B cell (primary cell): ENCODE data around the gene ANKMY2. TPM values are rescaled to one million over a fixed set of nuclear protein-coding genes. Genes with fewer than 3 reads are reported as not detected.

Source experiments
- ATAC-seq: fragments of 200-7000 bp; cut with Tn5 transposase; one replicate; pipeline ENCODE4 v1.10.0; 2021; ENCODE audit warnings: low read depth, mild to moderate bottlenecking, moderate number of reproducible peaks, moderate library complexity
- CTCF ChIA-PET: fragments of 350-600 bp; sonication (Branson Sonifier 250); formaldehyde crosslinking; loops from one replicate; lab custom pipeline; 2021; ENCODE audit warnings: antibody characterized with exemption, inconsistent platforms; lab: Charles Lee
- POLR2A ChIA-PET: fragments of 350-600 bp; sonication (Branson Sonifier 250); formaldehyde crosslinking; loops from one replicate; lab custom pipeline; 2021; ENCODE audit warnings: antibody characterized with exemption; lab: Charles Lee
- DNase-seq: peaks from one replicate; pipeline ENCODE4 v3.0.0; 2013
- H2AFZ ChIP-seq: 2 replicates; pipeline ENCODE4 v1.6.1; 2012; ENCODE audit warnings: mild to moderate bottlenecking, low read depth, low read length; ENCODE audit not compliant: insufficient read depth, poor library complexity, severe bottlenecking
- H3K27ac ChIP-seq, 2 donors: 1 replicate in 1 of 2; 2 replicates in 1 of 2; pipeline ENCODE4 v1.5.1; 2012 to 2013; ENCODE audit warnings: low read length in 2 of 2, mild to moderate bottlenecking in 2 of 2, moderate library complexity in 1 of 2
- H3K27me3 ChIP-seq, 4 experiments: fragments of 200-600 bp in 1 of 4; sonication (generic) in 1 of 4; replicated peaks in 1 of 4; 1 replicate in 2 of 4; 2 replicates in 2 of 4; pipeline versions ENCODE4 v1.6.1 to v1.7.0; 2013 to 2016; ENCODE audit warnings: low read length in 3 of 4, mild to moderate bottlenecking in 2 of 4, mixed read lengths in 1 of 4, moderate library complexity in 1 of 4; ENCODE audit not compliant: insufficient read depth in 4 of 4, control insufficient read depth in 3 of 4; ENCODE audit errors: control extremely low read depth in 1 of 4
- H3K36me3 ChIP-seq, 2 experiments: replicated peaks in 1 of 2; 1 replicate in 1 of 2; 2 replicates in 1 of 2; pipeline versions ENCODE4 v1.6.1 to v1.7.1; 2013; ENCODE audit warnings: low read length in 1 of 2; ENCODE audit not compliant: insufficient read depth in 2 of 2, control insufficient read depth in 1 of 2; ENCODE audit errors: control extremely low read depth in 1 of 2, extremely low read depth in 1 of 2
- H3K4me1 ChIP-seq, 2 donors: fragments of 200-600 bp in 1 of 2; sonication (generic) in 1 of 2; 1 replicate in 1 of 2; 2 replicates in 1 of 2; pipeline versions ENCODE4 v1.5.1 to v1.6.1; 2013 to 2017; ENCODE audit warnings: low read length in 2 of 2; ENCODE audit not compliant: control insufficient read depth in 2 of 2, insufficient read depth in 2 of 2
- H3K4me2 ChIP-seq: replicated peaks from 2 replicates; pipeline ENCODE3; 2012; ENCODE audit warnings: mild to moderate bottlenecking, low read depth, low read length; ENCODE audit not compliant: poor library complexity, severe bottlenecking
- H3K4me3 ChIP-seq, 5 experiments: fragments of 200-600 bp in 1 of 5; sonication (generic) in 1 of 5; 1 replicate in 3 of 5; 2 replicates in 2 of 5; pipeline versions ENCODE4 v1.5.1 to v1.7.0; 2011 to 2016; ENCODE audit warnings: low read length in 4 of 5, mild to moderate bottlenecking in 4 of 5, low read depth in 2 of 5, control low read depth in 1 of 5, moderate library complexity in 1 of 5; ENCODE audit not compliant: insufficient read depth in 1 of 5; ENCODE audit errors: control extremely low read depth in 1 of 5, extremely low read depth in 1 of 5
- H3K79me2 ChIP-seq: fragments of 200-600 bp; sonication (generic); one replicate; pipeline ENCODE4 v1.6.0; 2016; ENCODE audit warnings: low read length; ENCODE audit not compliant: control insufficient read depth, insufficient read depth
- H3K9ac ChIP-seq: fragments of 200-600 bp; sonication (generic); 2 replicates; pipeline ENCODE4 v1.6.1; 2017; ENCODE audit warnings: mild to moderate bottlenecking, low read length, moderate library complexity
- H3K9me3 ChIP-seq, 3 donors: one replicate each; pipeline versions ENCODE4 v1.6.1 to v1.7.1; 2013; ENCODE audit warnings: low read length in 2 of 3; ENCODE audit not compliant: control insufficient read depth in 2 of 3, insufficient read depth in 1 of 3; ENCODE audit errors: control extremely low read depth in 1 of 3
- H4K20me1 ChIP-seq: 2 replicates; pipeline ENCODE4 v1.6.0; 2012; ENCODE audit warnings: mild to moderate bottlenecking, low read length; ENCODE audit not compliant: insufficient read depth, control insufficient read depth, poor library complexity, severe bottlenecking
- H3K27ac Mint-ChIP-seq: one replicate; pipeline ENCODE4 v1.8.0; 2021; ENCODE audit warnings: mixed read lengths
- H3K27me3 Mint-ChIP-seq: one replicate; pipeline ENCODE4 v1.8.0; 2021; ENCODE audit warnings: mixed read lengths
- H3K4me1 Mint-ChIP-seq: one replicate; pipeline ENCODE4 v1.8.0; 2021; ENCODE audit warnings: mixed read lengths
- H3K4me3 Mint-ChIP-seq: one replicate; pipeline ENCODE4 v1.8.0; 2021; ENCODE audit warnings: mixed read lengths
- H3K9me3 Mint-ChIP-seq: one replicate; pipeline ENCODE4 v1.8.0; 2022; ENCODE audit warnings: mixed read lengths; ENCODE audit not compliant: insufficient read depth
- EZH2 ChIP-seq: IDR thresholded peaks from 2 replicates; pipeline ENCODE4 v1.6.1; 2012; ENCODE audit warnings: borderline replicate concordance, low read depth, mild to moderate bottlenecking, moderate library complexity, low read length; ENCODE audit not compliant: insufficient read depth, poor library complexity, severe bottlenecking
- WGBS: methylation state at CpG from one replicate; pipeline ENCODE4 v1.1.5; 2013; ENCODE audit warnings: missing lambda C conversion rate; ENCODE audit not compliant: insufficient coverage; 5-methylcytosine and 5-hydroxymethylcytosine counted together
- intact Hi-C: fragments of 100-400 bp; cut with micrococcal nuclease; formaldehyde crosslinking; loops from one replicate; pipeline ENCODE4 v1.10.0; 2022
- polyA plus RNA-seq: library from polyadenylated mRNA; depleted of rRNA; stranded (reverse); fragments of >200 nt; gene quantifications from 2 replicates; pipeline ENCODE4 v1.2.3, GENCODE V29; 2012
- total RNA-seq, 2 donors: library from RNA; stranded (reverse); fragments of 120-200 nt in 1 of 2; gene quantifications; 1 replicate in 1 of 2; 2 replicates in 1 of 2; pipeline versions ENCODE4 v1.2.3 to v1.2.4, GENCODE V29; 2013 to 2022
- TF ChIP-seq, protein P1 (sequence below): fragments of 200-600 bp; IDR thresholded peaks from one replicate; pipeline ENCODE4 v1.8.0; 2022; ENCODE audit warnings: antibody characterized with exemption, mild to moderate bottlenecking

The ANKMY2 gene
- total and polyA plus RNA-seq, 2 donors (not counting 1 experiment from before 2014, with no cell fraction given), result 7.6 to 17.8 TPM

DNA sequence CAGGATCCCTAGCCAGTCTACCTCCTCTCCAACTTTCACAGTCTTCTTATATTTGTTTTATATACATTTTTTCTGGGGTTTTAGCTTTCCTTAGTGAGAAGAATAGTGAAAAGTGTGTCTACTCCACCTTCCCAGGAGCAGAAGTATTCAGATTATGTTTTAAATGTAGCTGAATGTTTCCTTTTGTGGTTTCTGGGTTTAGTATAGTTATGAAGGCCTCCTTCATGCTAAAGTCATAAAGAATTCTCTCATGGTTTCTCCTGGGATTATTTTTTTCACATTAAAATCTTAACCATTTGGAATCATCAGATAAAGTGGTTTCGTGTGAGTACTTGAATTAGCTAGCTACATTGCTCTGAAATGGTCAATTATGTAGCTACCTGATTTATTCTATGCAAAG lies 50.9 kb downstream of the ANKMY2 start:
- H3K9me3 ChIP-seq, result no peaks in the 10 kb centered on the region
- H3K79me2 ChIP-seq, result no peaks in the 10 kb centered on the region
- Mint-ChIP-seq H3K4me1 (no peaks in the 10 kb centered on the region), H3K27me3 (no peaks in the 10 kb centered on the region), H3K9me3 (no peaks in the 10 kb centered on the region), H3K4me3 (no peak overlapping the region), H3K27ac (no peak overlapping the region)
- no peak overlapping the region for H3K27ac ChIP-seq
- no peaks in the 10 kb centered on the region for H3K4me1 ChIP-seq
- H3K27me3 ChIP-seq, result no peaks in the 10 kb centered on the region
- POLR2A ChIA-PET, result no interaction called here
- CTCF ChIA-PET, result interaction anchor here (1.4 kb wide), 1 partner anchor 31 kb away, joined by 6 read pairs; no protein-coding TSS in a partner anchor
- no peak overlapping the region for H3K4me3 ChIP-seq
- no CpG with 5 or more reads among the region's 1 CpG for WGBS
- peaks cover 0 to 6% of the 10 kb centered on the region in 2 experiments for H3K36me3 ChIP-seq
- H3K4me2 ChIP-seq, result no peak overlapping the region
- intact Hi-C loops, result no loop called here
- H2AFZ ChIP-seq, result no peak overlapping the region
- TF ChIP-seq, protein P1, sequence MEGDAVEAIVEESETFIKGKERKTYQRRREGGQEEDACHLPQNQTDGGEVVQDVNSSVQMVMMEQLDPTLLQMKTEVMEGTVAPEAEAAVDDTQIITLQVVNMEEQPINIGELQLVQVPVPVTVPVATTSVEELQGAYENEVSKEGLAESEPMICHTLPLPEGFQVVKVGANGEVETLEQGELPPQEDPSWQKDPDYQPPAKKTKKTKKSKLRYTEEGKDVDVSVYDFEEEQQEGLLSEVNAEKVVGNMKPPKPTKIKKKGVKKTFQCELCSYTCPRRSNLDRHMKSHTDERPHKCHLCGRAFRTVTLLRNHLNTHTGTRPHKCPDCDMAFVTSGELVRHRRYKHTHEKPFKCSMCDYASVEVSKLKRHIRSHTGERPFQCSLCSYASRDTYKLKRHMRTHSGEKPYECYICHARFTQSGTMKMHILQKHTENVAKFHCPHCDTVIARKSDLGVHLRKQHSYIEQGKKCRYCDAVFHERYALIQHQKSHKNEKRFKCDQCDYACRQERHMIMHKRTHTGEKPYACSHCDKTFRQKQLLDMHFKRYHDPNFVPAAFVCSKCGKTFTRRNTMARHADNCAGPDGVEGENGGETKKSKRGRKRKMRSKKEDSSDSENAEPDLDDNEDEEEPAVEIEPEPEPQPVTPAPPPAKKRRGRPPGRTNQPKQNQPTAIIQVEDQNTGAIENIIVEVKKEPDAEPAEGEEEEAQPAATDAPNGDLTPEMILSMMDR, result no peak
- TF ChIP-seq EZH2, result no peak
- ATAC-seq (no peak), DNase-seq (no peak)
- H4K20me1 ChIP-seq, result no peaks in the 10 kb centered on the region
- no peak overlapping the region for H3K9ac ChIP-seq

DNA sequence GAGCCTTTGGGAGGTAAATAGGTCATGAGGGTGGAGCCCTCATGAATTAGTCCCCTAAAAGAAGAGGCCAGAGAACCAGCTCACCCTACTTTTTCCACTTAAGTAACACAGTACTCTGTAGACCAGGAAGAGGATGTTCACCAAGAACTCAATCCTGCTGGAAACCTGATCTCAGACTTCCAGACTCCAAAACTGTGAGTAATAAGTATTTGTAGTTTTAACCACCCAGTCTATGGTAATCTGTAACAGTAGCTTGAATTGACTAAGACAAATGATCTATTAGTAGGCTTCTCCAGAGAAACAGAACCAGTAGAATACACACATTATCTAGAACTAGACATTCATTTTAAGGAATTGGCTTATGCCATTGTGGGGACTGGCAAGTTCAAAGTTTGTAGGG lies 51.5 kb downstream of the ANKMY2 start:
- ChIA-PET POLR2A (no interaction called here), CTCF (interaction anchor here (1.4 kb wide), 1 partner anchor 30 kb away, joined by 6 read pairs; no protein-coding TSS in a partner anchor)
- intact Hi-C loops, result no loop called here
- H3K4me3 Mint-ChIP-seq, result no peak overlapping the region
- no peak overlapping the region for H3K27ac Mint-ChIP-seq
- H3K4me1 ChIP-seq, result no peaks in the 10 kb centered on the region
- no peak overlapping the region for H3K4me2 ChIP-seq
- H3K9me3 ChIP-seq, result no peaks in the 10 kb centered on the region
- DNase-seq (no peak), ATAC-seq (no peak)
- H3K9me3 Mint-ChIP-seq, result no peaks in the 10 kb centered on the region
- no peak for TF ChIP-seq EZH2
- TF ChIP-seq, protein P1, result no peak
- no peaks in the 10 kb centered on the region for H4K20me1 ChIP-seq
- no peaks in the 10 kb centered on the region for H3K79me2 ChIP-seq
- no peak overlapping the region for H3K9ac ChIP-seq
- no peak overlapping the region for H2AFZ ChIP-seq
- H3K4me1 Mint-ChIP-seq, result no peaks in the 10 kb centered on the region
- no peak overlapping the region for H3K27ac ChIP-seq
- peaks cover 0 to 6% of the 10 kb centered on the region in 2 experiments for H3K36me3 ChIP-seq
- H3K27me3 ChIP-seq, result no peaks in the 10 kb centered on the region
- no peak overlapping the region for H3K4me3 ChIP-seq
- no peaks in the 10 kb centered on the region for H3K27me3 Mint-ChIP-seq
